D721Med (cell line): ENCODE results near the gene ROR1.

Experiments used
- DNase-seq: peaks from one replicate; pipeline ENCODE4 v3.0.0; 2011; ENCODE audit warnings: low spot score; ENCODE audit not compliant: insufficient read length
- FAIRE-seq: peaks from 2 replicates; lab custom pipeline; 2011; peaks lifted over from hg19 to GRCh38; lab: Jason Lieb, UNC
- CTCF ChIP-seq: IDR thresholded peaks from 2 replicates; pipeline ENCODE4 v1.5.1; 2012; ENCODE audit warnings: mild to moderate bottlenecking, control low read depth; ENCODE audit not compliant: insufficient read depth; ENCODE audit errors: missing control alignments

Gene ROR1

DNA sequence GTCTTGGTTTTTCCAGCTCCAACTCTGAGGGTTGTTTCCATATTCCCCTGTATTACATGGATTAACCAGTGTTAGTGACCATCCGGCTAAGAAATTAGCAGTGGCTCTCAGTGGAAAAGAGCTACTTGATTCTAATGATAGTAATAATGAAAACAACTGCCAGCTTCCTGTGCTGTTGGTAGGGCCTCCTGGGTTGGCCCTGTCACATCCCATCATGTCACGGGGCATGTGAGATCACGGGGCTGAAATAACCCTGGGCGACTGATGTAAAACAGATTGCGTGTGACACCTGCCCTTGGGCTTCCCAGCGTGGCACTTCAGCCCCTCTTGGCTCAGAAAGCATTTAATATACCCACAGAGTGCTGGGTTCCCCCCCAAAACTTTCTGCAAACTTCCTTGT, 149.0 kb downstream of the ROR1 start:
- FAIRE-seq (no peak), DNase-seq (no peak)
- TF ChIP-seq CTCF, result no peak

- no peak for TF ChIP-seq CTCF
- FAIRE-seq (no peak), DNase-seq (no peak)
Observed at GRCh38 chr1:63923302-63923701, 149.5 kb downstream of the ROR1 start.

GRCh38 chr1:63924600-63924999, 150.8 kb downstream of the ROR1 start:
- TF ChIP-seq CTCF, result no peak
- FAIRE-seq (no peak), DNase-seq (no peak)

GRCh38 chr1:63928186-63929105, 154.6 kb downstream of the ROR1 start:
- DNase-seq (no peak), FAIRE-seq (no peak)
- no peak for TF ChIP-seq CTCF

DNA sequence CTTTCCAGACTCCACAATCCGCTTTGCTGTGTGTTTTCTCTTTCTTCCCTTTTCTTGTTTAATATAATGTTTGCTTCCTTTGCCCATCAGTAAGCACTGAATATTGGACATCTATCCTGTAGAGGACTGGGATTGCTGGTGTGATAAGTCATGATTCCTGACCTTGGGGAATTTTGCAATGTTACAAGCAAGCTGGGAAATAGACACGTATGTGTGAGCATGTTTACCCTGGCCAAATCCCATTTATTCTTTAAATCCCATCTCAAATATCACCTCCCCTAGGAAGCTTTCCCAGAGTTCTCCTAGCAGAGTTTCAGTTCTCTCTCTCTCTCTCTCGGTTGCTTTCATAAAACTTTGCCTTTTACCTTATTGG, 155.3 kb downstream of the ROR1 start:
- DNase-seq, result no peak
- no peak for FAIRE-seq
- no peak for TF ChIP-seq CTCF

DNA sequence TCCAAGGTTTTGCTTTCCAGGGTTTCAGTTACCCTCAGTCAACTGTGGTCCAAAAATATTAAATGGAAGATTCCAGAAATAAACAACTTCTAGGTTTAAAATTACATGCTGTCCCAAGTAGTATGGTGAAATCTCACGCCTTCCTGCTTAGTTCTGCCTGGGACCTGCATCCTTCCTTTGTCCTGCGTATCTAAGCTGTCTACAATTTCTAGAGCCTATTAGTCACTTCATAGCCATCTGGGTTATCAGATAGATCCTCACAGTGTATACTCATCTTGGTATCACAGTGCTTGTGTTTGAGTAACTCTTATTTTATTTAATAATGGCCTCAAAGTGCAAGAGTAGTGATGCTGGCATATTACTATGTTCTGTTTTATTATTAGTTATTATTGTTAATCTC, 157.7 kb downstream of the ROR1 start:
- no peak for TF ChIP-seq CTCF
- no peak for DNase-seq
- FAIRE-seq, result no peak

- DNase-seq, result no peak
- TF ChIP-seq CTCF, result no peak
- no peak for FAIRE-seq
Observed at GRCh38 chr1:63934697-63935096, 160.9 kb downstream of the ROR1 start.
